HepG2 (cell line): ENCODE data around the gene DPH6.
"Not testable (repeated sequence)": the region's sequence is repeated elsewhere in the genome, so short reads cannot be mapped to it uniquely, and the experiment has no call there.

Experiments
- ATF4 ChIP-seq, 2 experiments: fragments of 450-650 bp in 1 of 2; sonication (generic) in 1 of 2; formaldehyde crosslinking; IDR thresholded peaks; 2 replicates each; pipeline versions ENCODE4 v1.5.0 to v1.8.0; 2020 to 2022; ENCODE audit warnings: mild to moderate bottlenecking in 1 of 2, missing genetic modification reagents in 1 of 2
- CAMTA2 ChIP-seq: sonication (generic); formaldehyde crosslinking; IDR thresholded peaks from 2 replicates; pipeline ENCODE4 v1.4.0; 2020; ENCODE audit warnings: mild to moderate bottlenecking, missing genetic modification reagents, borderline replicate concordance
- CEBPZ ChIP-seq: IDR thresholded peaks from 2 replicates; pipeline ENCODE4 v1.6.1; 2012; ENCODE audit warnings: low read length, improper control_type of control experiment
- CTCF ChIP-seq: sonication (generic); formaldehyde crosslinking; IDR thresholded peaks from 2 replicates; pipeline ENCODE4 v1.5.0; 2020; ENCODE audit warnings: mild to moderate bottlenecking, missing genetic modification reagents, moderate library complexity
- EZH2 ChIP-seq: conservative IDR thresholded peaks from 2 replicates; pipeline ENCODE4 v1.6.1; 2012; ENCODE audit warnings: mild to moderate bottlenecking, low read depth, low read length, moderate library complexity
- ISL2 ChIP-seq: sonication (generic); formaldehyde crosslinking; IDR thresholded peaks from 2 replicates; pipeline ENCODE4 v1.5.0; 2020; ENCODE audit warnings: missing genetic modification reagents
- JUN ChIP-seq: sonication (generic); formaldehyde crosslinking; IDR thresholded peaks from 2 replicates; pipeline ENCODE4 v1.4.0; 2020; ENCODE audit warnings: mild to moderate bottlenecking, missing genetic modification reagents
- MAX ChIP-seq: IDR thresholded peaks from 2 replicates; pipeline ENCODE4 v1.6.1; 2012; ENCODE audit warnings: inconsistent platforms
- MTF1 ChIP-seq: sonication (generic); formaldehyde crosslinking; IDR thresholded peaks from 2 replicates; pipeline ENCODE4 v1.5.0; 2020; ENCODE audit warnings: missing genetic modification reagents
- SP1 ChIP-seq, 2 experiments: fragments of 450-650 bp in 1 of 2; sonication (generic) in 1 of 2; formaldehyde crosslinking in 1 of 2; IDR thresholded peaks; 2 replicates each; pipeline versions ENCODE4 v1.4.0 to v1.6.1; 2016 to 2020; ENCODE audit warnings: missing genetic modification reagents in 1 of 2
- TBL1XR1 ChIP-seq: fragments of 150-350 bp; IDR thresholded peaks from 2 replicates; pipeline ENCODE4 v1.6.1; 2014; ENCODE audit warnings: borderline replicate concordance, low read length; ENCODE audit not compliant: partially characterized antibody
- ZNF274 ChIP-seq: sonication (generic); formaldehyde crosslinking; IDR thresholded peaks from 2 replicates; pipeline ENCODE4 v1.5.1; 2020; ENCODE audit warnings: mild to moderate bottlenecking, missing genetic modification reagents
- ZNF282 ChIP-seq: fragments of 450-650 bp; IDR thresholded peaks from 2 replicates; pipeline ENCODE4 v1.6.1; 2018; ENCODE audit not compliant: partially characterized antibody
- ZNF580 ChIP-seq: IDR thresholded peaks from 2 replicates; pipeline ENCODE4 v1.6.1; 2016; ENCODE audit warnings: low read depth, borderline replicate concordance

- not testable (repeated sequence) for TF ChIP-seq EZH2; ZNF282; MAX; JUN; SP1 (IDR thresholded peaks at IDR 0.05); SP1 (CRISPR knock-in tag; IDR thresholded peaks at IDR 0.05); ZNF580; ISL2 (CRISPR knock-in tag); ATF4 (CRISPR knock-in tag; IDR thresholded peaks at IDR 0.05); ZNF274 (CRISPR knock-in tag); CTCF (CRISPR knock-in tag); CEBPZ; MTF1 (CRISPR knock-in tag); CAMTA2 (CRISPR knock-in tag); TBL1XR1
These were observed 167.5 kb downstream of the DPH6 start for GRCh38 chr15:35378454-35378853.
